ENCODE results near the gene RAB4A.

RAB4A gene

DNA sequence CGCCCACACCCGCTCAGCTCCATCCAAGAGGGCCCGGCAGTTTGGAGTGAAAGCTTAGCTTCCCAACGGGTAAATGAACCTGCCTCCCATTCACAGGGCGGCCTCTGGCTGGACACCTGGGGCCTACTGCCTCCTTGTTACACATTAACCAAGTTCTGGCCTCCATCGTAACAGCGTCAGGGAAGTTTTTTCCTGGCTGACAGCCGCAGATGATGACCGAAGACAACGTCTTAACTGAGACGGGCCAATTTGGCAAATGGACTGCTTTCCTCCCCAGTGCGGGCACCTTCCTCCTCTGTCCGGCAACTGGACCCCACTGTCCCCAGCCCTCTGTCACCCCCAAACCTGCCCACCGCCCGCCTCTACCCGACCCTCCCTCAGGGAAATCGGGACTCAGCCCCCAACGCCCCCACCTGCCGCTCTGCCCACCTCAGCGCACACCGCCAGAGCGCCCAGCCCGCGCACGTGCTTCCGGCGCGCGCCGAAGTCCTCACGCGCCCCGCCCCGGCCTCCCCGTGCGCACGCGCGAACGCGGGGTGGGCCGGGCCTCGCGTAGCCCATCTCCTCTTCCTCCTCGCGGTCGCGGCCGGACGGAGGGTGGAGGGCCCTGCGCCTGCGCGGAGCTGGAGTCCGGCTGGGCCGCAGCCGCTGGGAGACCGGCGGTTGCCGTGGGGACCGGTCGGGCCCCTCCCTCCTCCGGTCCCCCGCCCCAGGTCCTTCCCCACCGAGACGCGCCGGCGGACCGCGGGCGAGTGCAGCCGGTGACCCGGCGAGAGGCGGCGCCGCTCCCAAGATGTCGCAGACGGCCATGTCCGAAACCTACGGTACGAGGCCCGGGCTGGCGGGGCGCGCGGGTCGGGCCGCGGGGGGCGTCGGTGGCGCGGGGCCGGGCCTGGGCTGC, at the start of gene RAB4A:
Gene RAB4A (plus strand): TSS at position 565 of the 901 bp plus-strand sequence. CDS start 229 bp downstream, at position 794.
- peak; percentile 82 to 91 for DNase-seq

DNA sequence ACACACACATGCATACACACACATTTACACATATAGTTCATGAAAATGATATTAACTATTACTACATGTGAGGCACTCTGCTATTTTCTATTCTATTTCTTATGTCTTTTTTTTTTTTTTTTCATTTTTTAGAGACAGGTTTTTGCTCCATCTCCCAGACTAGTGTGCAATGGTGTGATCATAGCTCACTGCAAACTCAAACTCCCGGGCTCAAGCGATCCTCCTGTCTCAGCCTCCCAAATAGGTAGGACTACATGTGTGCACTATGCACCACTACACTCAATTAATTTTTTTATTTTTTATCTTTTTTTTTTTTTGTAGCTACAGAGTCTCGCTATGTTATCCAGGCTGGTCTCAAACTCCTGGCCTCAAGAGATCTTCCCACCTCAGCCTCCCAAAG, 48.8 kb upstream of the RAB4A start:
- DNase-seq: no peak

DNA sequence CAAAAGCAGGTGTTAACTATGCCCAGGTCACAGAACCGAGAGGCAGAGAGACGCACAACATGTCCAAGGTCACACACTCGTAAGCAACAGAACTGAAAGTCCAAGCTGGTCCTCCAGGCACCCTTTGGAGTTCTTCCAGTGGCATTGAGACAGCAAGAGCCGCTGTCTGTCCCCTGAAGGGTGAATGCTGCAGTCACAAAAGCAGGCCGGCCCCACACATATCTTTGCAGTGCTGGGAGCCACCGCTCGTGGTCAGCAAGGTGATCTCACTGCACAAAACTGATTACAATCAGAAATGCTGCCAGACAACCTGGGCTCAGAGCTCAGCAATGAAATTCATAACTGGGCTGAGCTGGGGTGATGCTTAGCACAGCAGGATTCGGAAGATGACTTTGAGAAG, 47.4 kb upstream of the RAB4A start:
- DNase-seq: no peak

DNA sequence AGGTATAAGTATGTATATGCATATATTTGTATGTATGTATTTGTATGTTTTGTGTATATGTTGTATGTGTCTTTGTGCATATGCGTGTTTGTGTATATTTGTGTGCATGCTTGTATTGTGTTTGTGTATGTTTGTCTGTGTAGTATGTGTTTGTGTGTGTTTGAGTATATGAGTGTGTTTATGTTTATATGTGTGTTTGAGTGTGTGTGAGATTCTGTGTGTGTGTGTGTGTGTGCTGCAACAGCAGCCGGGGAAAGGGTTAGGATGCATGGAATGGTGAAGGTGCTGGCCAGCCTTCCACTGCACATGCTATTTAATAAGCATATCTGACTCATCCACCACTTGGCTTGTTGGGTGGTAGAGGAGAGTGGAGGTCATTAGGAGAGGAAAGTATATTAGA, 46.6 kb upstream of the RAB4A start:
- no peak for DNase-seq

GRCh38 chr1:229225331-229225782, 45.6 kb upstream of the RAB4A start:
- no peak for DNase-seq

GRCh38 chr1:229226796-229227195, 44.1 kb upstream of the RAB4A start:
- no peak for DNase-seq

DNA sequence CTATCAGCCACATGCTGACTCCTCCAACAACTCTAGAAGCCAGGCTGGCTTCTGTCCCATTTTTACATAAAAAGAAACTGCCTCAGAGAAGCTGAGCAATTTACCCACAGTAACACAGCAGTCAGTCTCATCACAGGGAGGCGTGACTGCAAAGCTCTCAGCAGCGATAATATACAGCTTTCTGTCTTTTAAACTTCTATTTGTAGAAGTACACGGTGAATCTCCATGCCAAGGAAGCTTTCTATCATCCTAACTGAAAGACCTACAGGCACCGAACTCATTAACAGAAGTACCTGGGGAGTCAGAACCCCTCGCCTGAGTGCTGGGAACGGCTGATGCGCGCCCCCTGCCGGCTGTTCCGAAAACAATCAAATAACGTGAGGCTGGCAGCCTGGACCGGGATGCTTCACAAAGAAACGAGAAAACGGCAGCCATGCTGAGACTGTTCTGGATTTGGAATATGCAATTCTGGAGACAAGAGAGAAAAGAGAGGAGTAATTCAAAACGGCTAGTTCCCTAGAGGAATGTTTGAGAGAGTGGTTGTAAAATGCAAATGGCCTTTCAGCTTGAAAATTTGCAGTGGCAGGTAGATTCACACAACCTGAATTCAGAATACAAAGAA, 43.5 kb upstream of the RAB4A start:
- peak; percentile 41 to 84 for DNase-seq

DNA sequence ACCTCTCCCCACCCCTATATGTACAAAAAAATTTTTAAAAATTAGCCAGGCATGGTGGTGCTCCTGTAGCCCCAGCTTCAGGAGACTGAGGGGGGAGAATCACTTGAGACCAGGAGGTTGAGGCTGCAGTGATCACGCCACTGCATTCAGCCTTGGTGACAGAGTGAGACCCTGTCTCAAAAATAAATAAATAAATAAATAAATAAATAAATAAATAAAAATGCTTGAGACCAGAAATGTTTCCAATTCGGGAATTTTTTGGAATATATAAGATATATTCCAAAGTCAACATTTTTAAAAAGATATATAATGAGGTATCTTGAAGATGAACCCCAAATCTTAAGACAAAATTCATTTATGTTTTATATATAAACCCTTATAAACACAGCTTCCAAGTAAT, 42.4 kb upstream of the RAB4A start:
- DNase-seq: no peak

- peak; percentile 30 to 52 for DNase-seq
Measured at GRCh38 chr1:229229137-229229720, 41.7 kb upstream of the RAB4A start.

GRCh38 chr1:229229721-229230139, 41.2 kb upstream of the RAB4A start:
- DNase-seq: peak; percentile 45 to 63

DNA sequence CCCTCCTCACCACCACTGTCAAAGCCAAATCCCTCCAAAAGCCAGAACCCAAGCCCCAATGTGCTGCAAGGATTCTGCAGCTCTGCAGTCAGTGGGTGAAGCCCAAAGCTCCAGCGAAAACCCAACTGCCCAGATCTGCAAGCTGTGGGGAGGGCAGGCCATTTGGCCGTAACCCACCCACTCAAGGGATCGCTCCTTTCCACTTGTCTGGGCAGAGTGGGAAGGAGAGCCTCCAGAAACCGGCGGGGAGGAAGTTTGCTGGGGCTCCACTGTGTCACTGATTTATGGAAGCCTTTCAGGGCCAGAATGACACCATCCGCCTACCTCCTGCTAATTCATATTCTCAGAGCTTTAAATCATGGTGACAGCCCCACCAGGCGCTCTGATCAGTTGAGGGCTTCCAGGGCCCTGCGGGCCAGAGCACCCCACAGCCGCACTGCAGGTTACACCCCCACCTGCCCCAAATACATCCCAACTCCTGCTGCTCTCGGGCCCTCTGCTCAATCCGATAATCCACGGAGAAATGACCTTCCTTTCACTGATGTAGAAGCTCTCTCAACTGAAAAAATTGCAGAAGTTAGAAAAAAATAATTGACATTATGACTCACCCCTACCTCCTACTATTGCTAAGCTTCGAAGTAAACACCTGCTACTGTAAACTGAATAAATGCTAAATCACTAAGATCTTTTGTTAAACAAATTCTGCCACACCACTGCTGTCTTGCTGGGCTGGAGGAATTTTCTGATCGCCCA, 40.6 kb upstream of the RAB4A start:
- DNase-seq: peak; percentile 61 to 84

DNA sequence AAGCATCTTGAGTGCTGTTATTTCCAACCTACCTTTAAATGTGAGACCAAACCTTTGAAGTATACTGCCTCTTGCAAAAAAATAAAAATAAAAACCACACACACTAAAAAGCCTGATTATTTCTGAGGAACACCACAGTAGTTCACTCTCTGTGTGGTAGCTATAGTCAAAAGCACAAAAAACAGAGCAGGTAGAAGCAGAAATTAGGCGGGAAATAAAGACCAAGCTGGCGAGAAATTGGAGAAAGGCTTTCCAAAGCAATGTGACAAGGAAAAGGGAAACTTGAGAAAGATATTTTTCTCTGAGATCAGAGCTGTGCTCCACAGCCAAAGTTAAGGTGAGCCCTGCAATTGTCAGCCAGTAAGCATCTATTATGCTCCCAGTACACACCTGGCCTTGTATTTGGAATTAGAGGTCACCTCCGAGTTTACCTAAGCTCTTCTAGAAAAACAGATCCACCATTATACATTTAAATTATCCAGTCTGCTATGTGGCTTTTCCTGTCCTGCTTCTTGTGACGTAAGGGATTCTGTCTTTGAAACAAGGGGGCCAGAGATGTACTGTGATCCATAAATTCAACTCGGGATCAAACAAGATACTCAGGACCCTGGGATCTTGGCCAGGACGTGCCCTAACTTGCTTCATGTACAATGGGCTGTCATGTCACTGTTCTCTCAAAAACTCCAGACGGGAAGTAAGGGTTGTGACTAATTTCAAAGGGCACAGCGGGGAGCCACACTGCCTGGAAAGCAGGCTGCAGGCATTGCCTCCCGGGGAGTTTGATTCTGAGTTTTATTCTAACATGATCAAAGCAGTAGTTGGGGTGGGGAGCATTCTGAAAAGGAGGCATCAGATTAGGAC, 39.8 kb upstream of the RAB4A start:
- peak; percentile 79 to 81 for DNase-seq

DNA sequence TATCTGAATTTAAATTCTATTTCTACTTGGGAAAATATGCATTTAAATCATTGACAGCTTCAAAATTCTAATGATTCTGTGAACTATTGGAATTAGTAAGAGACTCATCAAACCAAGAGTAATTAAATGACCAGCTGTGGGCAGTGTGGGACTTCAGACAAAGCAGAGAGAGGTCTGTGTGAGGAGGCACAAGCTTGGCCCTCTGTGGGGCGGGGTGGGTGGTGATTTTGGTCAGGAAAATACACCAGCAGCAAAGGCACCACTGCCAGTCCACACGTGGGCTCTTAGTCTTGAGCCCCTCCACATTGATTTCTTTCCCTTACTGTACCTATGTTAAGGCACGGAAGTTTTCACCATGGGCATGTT, 39.2 kb upstream of the RAB4A start:
- DNase-seq: no peak

DNA sequence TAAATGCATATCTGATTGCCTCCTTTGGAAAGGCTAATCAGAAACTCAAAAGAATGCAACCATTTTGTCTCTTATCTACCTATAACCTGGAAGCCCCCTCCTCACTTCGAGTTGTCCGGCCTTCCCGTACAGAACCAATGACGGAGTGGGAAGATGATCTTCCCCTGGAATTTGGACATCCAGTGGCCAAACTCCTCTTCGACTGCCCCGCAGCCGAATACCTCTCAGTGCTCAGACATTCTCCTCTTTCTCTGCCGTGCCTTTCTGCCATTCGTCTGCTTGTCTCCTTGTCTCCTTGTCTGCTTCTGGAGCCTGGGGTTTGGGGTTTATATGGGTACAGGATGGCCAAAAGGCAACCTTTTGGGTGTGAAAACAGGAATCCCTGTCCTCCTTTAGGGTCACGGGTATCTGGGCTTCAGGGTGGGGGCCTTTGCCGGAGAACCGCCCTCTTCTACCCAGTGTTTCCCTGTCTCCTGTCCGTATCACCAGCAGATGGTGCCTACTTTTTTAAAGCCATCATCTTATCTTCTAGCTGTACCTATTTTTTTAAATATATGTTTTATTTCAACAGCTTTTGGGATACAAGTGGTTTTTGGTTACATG, 35.9 kb upstream of the RAB4A start:
- DNase-seq: no peak

- DNase-seq: no peak
Measured at GRCh38 chr1:229237320-229237719, 33.6 kb upstream of the RAB4A start.

- no peak for DNase-seq
Measured at GRCh38 chr1:229238231-229238630, 32.7 kb upstream of the RAB4A start.

DNA sequence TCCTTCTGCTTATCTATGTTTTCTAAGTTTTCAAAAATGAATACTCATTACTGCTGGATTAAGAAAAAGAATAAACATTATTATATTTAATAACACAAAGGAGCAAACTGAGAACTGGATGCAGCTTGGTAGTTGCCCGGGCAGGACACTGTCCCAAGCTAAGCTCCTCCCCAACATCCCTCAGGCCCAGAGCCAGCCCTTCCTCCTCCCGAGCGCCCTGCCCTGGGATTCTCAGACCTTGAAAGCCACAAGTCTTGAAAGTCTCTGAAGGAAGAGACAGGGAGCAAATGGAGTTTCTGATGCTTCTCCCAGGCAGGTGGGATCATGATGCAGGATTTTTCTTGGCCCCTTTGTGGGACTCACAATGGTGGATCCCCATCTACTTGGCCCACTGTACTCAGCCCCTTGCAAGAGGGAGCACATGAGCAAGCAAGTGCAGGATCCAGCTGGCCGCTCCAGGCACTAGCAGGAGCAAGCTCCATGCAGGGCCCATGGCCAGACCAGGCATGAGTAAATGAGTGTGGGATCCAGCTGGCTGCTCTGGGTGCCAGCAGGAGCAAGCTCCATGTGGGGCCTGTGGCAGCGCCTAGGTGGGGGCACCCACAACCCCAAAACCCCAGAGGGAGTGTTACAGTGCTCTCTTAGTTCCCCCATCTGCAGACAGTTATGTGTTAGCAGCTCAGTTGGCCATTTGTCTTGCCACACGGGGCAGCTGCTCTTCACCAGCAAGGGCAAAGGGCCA, 32.1 kb upstream of the RAB4A start:
- no peak for DNase-seq

GRCh38 chr1:229240532-229240931, 30.4 kb upstream of the RAB4A start:
- DNase-seq: no peak

DNA sequence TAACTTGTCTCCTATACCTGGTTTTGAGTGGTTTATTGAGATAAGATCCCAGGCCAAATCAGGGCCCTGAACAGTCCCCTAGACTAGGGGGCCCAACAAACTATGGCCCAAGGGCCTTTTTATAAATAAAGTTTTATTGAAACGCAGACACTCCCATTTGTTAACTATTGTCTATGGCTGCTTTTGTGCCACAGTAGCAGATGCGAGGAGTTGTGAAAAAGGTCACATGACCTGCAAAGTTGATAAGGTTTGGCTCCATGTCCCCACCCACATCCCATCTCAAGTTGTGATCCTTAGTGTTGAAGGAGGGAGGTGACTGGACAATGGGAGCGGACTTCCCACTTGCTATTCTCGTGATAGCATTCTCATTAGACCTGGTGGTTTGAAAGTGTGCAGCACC, 29.5 kb upstream of the RAB4A start:
- no peak for DNase-seq

GRCh38 chr1:229243638-229244037, 27.3 kb upstream of the RAB4A start:
- DNase-seq: no peak

DNA sequence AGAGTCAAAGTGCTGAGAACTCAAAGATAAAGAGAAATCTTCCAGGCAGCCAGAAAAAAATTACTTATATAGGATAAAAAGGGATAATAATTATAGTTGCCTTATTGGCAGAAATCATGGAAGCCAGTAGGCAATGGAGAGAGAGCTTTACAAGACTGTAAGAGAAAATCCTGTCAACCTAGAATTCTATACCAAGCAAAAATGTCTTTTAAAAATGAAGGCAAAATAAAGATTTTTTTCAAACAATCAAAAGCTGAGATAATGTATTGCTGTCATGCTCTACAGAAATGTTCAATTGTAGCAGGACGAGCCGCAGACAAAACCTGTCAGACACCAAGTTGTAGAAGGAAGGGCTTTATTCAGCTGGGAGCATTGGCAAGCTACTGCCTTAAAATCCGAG, 26.8 kb upstream of the RAB4A start:
- no peak for DNase-seq
